Measurements from ENCODE around the gene TRIM63. TPM values are rescaled to one million over a fixed set of nuclear protein-coding genes. Genes with fewer than 3 reads are reported as not detected.

The TRIM63 gene
- total and polyA plus RNA-seq, 9 of the 15 experiments (the other 6 are each of a cell fraction or from before 2014, with no cell fraction given): 0.08 to 0.57 (median 0.36) TPM

DNA sequence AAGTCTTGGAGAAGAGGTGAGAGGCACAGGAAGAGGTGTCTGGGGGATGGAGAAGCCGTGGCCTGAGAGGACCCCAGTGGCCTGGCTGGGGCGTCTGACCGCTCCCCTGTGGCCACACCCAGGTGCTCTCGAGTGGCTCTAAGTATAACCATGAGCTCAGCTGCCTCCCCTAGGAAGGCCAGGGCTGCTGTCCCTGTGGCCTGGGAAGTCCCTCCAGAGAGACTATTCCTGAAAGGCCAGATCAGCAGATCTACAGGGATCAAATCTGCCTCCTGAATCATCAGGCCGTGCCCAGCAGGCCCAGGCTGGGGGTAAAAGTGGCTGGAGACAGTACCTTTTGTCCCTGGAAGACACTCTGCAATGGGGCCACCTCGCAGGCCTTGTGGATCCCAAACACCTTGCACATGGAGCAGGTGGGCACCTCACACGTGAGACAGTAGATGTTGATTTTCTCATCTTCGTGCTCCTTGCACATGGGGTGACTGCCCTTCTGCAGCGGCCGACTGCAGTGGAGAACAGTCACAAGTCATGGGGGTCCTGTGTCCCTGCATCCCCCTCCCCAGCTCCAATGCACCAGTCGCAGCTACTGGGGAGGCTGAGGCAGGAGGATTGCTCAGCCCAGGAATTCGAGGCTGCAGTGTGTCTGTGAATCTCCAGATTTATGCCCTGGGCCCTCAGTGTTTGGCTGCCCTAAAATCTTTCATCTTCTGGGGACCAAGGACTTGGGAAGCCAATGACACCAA, 6.4 kb downstream of the TRIM63 start:
- Histone ChIP-seq H3K79me2 (ENCODE audit: control insufficient read depth, insufficient read depth, low read length) (no peaks in the 10 kb centered on the region), H3K4me2 (ENCODE audit: insufficient read depth, low read length) (peak overlapping the region; percentile 50; the same call in 1 of the 2 replicates), H3K4me3 (no peak overlapping the region), H4K20me1 (replicated peaks; ENCODE audit: control insufficient read depth, insufficient read depth, low read length) (no peaks in the 10 kb centered on the region), H3K9me3 (replicated peaks; ENCODE audit: control insufficient read depth, insufficient read depth, low read depth, low read length) (no peaks in the 10 kb centered on the region), H3K27ac (ENCODE audit: extremely low read depth, low read depth, low read length) (no peak overlapping the region; the same call in 2 of the 3 replicates), H3K4me1 (replicated peaks in 1 of 2; ENCODE audit: control insufficient read depth in 2 of 2, insufficient read depth in 2 of 2, low read length in 2 of 2) (peaks cover 21 to 24% of the 10 kb centered on the region in 2 experiments; a peak in 4 of 5 replicates), H3K36me3 (ENCODE audit: control insufficient read depth, insufficient read depth, low read length) (no peaks in the 10 kb centered on the region), H2AFZ (ENCODE audit: low read depth, low read length) (peak overlapping the region; percentile 75), H3K9me1 (ENCODE audit: control insufficient read depth, insufficient read depth, low read length) (no peaks in the 10 kb centered on the region), H3K27me3 (ENCODE audit: control insufficient read depth in 2 of 2, insufficient read depth in 2 of 2, low read length in 2 of 2) (no peaks in the 10 kb centered on the region), H3K9ac (ENCODE audit: insufficient read depth in 1 of 2, low read depth in 2 of 2, low read length in 2 of 2) (peak overlapping the region; percentile 17 to 70; a peak in 3 of 4 replicates)
- in situ Hi-C loops (cut with MboI) (no loop called here), intact Hi-C loops (cut with micrococcal nuclease) (no loop called here)
- POLR2A ChIA-PET: interaction anchor here (0.8 to 4.0 kb wide), 3 partner anchors 10 to 99 kb away, joined by 3 to 21 read pairs (median 8); no protein-coding TSS in a partner anchor
- peak; percentile 67 to 71 (median 70) for DNase-seq (ENCODE audit: extremely low read depth in 1 of 4, low spot score in 3 of 4)
- no TSS peak for BruUV-seq (replicated peaks)
- peak; percentile 55 for FAIRE-seq
- WGBS (ENCODE audit: insufficient coverage, low coverage, missing lambda C conversion rate): 52% methylated on average over 12 of the region's 12 CpGs
- CTCF ChIA-PET (ENCODE audit: low intra/inter-chr PET ratio): no interaction called here
- ATAC-seq: peak; percentile 84
- TF ChIP-seq, protein P1, sequence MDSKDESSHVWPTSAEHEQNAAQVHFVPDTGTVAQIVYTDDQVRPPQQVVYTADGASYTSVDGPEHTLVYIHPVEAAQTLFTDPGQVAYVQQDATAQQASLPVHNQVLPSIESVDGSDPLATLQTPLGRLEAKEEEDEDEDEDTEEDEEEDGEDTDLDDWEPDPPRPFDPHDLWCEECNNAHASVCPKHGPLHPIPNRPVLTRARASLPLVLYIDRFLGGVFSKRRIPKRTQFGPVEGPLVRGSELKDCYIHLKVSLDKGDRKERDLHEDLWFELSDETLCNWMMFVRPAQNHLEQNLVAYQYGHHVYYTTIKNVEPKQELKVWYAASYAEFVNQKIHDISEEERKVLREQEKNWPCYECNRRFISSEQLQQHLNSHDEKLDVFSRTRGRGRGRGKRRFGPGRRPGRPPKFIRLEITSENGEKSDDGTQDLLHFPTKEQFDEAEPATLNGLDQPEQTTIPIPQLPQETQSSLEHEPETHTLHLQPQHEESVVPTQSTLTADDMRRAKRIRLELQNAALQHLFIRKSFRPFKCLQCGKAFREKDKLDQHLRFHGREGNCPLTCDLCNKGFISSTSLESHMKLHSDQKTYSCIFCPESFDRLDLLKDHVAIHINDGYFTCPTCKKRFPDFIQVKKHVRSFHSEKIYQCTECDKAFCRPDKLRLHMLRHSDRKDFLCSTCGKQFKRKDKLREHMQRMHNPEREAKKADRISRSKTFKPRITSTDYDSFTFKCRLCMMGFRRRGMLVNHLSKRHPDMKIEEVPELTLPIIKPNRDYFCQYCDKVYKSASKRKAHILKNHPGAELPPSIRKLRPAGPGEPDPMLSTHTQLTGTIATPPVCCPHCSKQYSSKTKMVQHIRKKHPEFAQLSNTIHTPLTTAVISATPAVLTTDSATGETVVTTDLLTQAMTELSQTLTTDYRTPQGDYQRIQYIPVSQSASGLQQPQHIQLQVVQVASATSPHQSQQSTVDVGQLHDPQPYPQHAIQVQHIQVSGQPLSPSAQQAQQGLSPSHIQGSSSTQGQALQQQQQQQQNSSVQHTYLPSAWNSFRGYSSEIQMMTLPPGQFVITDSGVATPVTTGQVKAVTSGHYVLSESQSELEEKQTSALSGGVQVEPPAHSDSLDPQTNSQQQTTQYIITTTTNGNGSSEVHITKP (IDR thresholded peaks at IDR 0.05; ENCODE audit: partially characterized antibody): peak; percentile 35
- 0 out of 2 replicates have a peak, but pooled peaks have one; percentile 47 for TF ChIP-seq SP1 (CRISPR knock-in tag; IDR thresholded peaks at IDR 0.05)
- 0 out of 2 replicates have a peak, but pooled peaks have one; percentile 46 for TF ChIP-seq KAT7 (CRISPR knock-in tag; IDR thresholded peaks at IDR 0.05; ENCODE audit: borderline replicate concordance)
- no peak for TF ChIP-seq CREBBP (IDR thresholded peaks at IDR 0.05; ENCODE audit: low read depth, low read length)
- TF ChIP-seq NFYB (IDR thresholded peaks at IDR 0.05; ENCODE audit: extremely low read depth, insufficient read length): no peak
- TF ChIP-seq CTBP1 (IDR thresholded peaks at IDR 0.05; ENCODE audit: borderline replicate concordance): peak; percentile 29; the same call in 1 of the 2 replicates
- TF ChIP-seq ERF (CRISPR knock-in tag; IDR thresholded peaks at IDR 0.05): no peak
- 0 out of 2 replicates have a peak, but pooled peaks have one; percentile 37 for TF ChIP-seq SMAD4 (CRISPR knock-in tag; conservative IDR thresholded peaks at IDR 0.05)
- TF ChIP-seq FOXK1 (CRISPR knock-in tag; IDR thresholded peaks at IDR 0.05; ENCODE audit: borderline replicate concordance): 0 out of 2 replicates have a peak, but pooled peaks have one; percentile 65
- TF ChIP-seq RCOR1 (IDR thresholded peaks at IDR 0.05; ENCODE audit: borderline replicate concordance in 1 of 2, low read depth in 2 of 2, low read length in 2 of 2): 0 out of 4 replicates have a peak, but pooled peaks of 1 of the 2 experiments have one; percentile 14
- no peak for TF ChIP-seq ZNF764 (CRISPR knock-in tag; IDR thresholded peaks at IDR 0.05; ENCODE audit: low read depth)
- peak; percentile 78; the same call in 1 of the 2 replicates for TF ChIP-seq ZBTB7A (IDR thresholded peaks at IDR 0.05; ENCODE audit: borderline replicate concordance, control insufficient read depth, low read depth, low read length)
- no peak for TF ChIP-seq SREBF1 (IDR thresholded peaks at IDR 0.05; ENCODE audit: borderline replicate concordance, low read depth, low read length)
